ENCODE data around the gene MTFP1. TPM values are rescaled to one million over a fixed set of nuclear protein-coding genes. Genes with fewer than 3 reads are reported as not detected.

The MTFP1 gene
- total and polyA plus RNA-seq, 9 of the 15 experiments (the other 6 are each of a cell fraction or from before 2014, with no cell fraction given): 10.7 to 52.0 (median 30.1) TPM

DNA sequence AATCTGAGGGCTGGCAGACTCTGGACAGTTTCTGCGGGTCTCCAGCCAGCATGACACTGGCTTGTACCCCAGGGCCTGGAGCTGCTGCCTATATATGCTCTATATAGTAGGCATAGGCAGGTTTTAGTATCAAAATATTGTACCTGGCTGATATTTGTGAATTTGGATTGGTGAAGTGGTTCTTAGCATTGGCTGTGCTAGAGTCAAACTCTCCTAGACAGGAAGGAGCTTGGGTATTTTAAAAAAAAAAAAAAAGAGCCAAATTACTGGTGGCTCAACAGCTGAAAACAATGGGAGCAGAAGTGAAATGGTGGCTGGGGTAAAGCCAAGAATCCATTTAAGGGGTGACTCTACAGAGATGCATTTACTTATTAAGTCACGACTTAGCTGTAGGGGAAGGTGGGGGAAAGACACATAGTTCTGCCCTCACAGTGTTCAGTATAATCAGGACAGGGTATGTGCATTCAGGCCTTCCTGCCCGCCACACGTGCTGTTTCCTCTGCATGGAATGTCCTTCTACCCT, 11.0 kb upstream of the MTFP1 start (continued):
- TF ChIP-seq, protein P1, sequence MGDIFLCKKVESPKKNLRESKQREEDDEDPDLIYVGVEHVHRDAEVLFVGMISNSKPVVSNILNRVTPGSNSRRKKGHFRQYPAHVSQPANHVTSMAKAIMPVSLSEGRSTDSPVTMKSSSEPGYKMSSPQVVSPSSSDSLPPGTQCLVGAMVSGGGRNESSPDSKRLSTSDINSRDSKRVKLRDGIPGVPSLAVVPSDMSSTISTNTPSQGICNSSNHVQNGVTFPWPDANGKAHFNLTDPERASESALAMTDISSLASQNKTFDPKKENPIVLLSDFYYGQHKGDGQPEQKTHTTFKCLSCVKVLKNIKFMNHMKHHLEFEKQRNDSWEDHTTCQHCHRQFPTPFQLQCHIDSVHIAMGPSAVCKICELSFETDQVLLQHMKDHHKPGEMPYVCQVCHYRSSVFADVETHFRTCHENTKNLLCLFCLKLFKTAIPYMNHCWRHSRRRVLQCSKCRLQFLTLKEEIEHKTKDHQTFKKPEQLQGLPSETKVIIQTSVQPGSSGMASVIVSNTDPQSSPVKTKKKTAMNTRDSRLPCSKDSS (IDR thresholded peaks at IDR 0.05; ENCODE audit: low read depth, partially characterized antibody): no peak
- TF ChIP-seq, protein P2, sequence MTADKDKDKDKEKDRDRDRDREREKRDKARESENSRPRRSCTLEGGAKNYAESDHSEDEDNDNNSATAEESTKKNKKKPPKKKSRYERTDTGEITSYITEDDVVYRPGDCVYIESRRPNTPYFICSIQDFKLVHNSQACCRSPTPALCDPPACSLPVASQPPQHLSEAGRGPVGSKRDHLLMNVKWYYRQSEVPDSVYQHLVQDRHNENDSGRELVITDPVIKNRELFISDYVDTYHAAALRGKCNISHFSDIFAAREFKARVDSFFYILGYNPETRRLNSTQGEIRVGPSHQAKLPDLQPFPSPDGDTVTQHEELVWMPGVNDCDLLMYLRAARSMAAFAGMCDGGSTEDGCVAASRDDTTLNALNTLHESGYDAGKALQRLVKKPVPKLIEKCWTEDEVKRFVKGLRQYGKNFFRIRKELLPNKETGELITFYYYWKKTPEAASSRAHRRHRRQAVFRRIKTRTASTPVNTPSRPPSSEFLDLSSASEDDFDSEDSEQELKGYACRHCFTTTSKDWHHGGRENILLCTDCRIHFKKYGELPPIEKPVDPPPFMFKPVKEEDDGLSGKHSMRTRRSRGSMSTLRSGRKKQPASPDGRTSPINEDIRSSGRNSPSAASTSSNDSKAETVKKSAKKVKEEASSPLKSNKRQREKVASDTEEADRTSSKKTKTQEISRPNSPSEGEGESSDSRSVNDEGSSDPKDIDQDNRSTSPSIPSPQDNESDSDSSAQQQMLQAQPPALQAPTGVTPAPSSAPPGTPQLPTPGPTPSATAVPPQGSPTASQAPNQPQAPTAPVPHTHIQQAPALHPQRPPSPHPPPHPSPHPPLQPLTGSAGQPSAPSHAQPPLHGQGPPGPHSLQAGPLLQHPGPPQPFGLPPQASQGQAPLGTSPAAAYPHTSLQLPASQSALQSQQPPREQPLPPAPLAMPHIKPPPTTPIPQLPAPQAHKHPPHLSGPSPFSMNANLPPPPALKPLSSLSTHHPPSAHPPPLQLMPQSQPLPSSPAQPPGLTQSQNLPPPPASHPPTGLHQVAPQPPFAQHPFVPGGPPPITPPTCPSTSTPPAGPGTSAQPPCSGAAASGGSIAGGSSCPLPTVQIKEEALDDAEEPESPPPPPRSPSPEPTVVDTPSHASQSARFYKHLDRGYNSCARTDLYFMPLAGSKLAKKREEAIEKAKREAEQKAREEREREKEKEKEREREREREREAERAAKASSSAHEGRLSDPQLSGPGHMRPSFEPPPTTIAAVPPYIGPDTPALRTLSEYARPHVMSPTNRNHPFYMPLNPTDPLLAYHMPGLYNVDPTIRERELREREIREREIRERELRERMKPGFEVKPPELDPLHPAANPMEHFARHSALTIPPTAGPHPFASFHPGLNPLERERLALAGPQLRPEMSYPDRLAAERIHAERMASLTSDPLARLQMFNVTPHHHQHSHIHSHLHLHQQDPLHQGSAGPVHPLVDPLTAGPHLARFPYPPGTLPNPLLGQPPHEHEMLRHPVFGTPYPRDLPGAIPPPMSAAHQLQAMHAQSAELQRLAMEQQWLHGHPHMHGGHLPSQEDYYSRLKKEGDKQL (CRISPR knock-in tag; IDR thresholded peaks at IDR 0.05; ENCODE audit: borderline replicate concordance): no peak
- TF ChIP-seq, protein P3, sequence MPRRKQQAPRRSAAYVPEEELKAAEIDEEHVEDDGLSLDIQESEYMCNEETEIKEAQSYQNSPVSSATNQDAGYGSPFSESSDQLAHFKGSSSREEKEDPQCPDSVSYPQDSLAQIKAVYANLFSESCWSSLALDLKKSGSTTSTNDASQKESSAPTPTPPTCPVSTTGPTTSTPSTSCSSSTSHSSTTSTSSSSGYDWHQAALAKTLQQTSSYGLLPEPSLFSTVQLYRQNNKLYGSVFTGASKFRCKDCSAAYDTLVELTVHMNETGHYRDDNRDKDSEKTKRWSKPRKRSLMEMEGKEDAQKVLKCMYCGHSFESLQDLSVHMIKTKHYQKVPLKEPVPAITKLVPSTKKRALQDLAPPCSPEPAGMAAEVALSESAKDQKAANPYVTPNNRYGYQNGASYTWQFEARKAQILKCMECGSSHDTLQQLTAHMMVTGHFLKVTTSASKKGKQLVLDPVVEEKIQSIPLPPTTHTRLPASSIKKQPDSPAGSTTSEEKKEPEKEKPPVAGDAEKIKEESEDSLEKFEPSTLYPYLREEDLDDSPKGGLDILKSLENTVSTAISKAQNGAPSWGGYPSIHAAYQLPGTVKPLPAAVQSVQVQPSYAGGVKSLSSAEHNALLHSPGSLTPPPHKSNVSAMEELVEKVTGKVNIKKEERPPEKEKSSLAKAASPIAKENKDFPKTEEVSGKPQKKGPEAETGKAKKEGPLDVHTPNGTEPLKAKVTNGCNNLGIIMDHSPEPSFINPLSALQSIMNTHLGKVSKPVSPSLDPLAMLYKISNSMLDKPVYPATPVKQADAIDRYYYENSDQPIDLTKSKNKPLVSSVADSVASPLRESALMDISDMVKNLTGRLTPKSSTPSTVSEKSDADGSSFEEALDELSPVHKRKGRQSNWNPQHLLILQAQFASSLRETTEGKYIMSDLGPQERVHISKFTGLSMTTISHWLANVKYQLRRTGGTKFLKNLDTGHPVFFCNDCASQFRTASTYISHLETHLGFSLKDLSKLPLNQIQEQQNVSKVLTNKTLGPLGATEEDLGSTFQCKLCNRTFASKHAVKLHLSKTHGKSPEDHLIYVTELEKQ (CRISPR knock-in tag; IDR thresholded peaks at IDR 0.05): no peak
- no peak for TF ChIP-seq PML (IDR thresholded peaks at IDR 0.05; ENCODE audit: low read length)
- TF ChIP-seq NFE2L1 (tag; IDR thresholded peaks at IDR 0.05; ENCODE audit: borderline replicate concordance, low read depth): no peak
- TF ChIP-seq SMAD1 (IDR thresholded peaks at IDR 0.05; ENCODE audit: low read depth, low read length, partially characterized antibody): no peak
- no peak for TF ChIP-seq RFX5 (IDR thresholded peaks at IDR 0.05; ENCODE audit: low read depth, low read length)
- TF ChIP-seq ZNF76 (CRISPR knock-in tag; IDR thresholded peaks at IDR 0.05; ENCODE audit: borderline replicate concordance): no peak
- no peak for TF ChIP-seq EP400 (IDR thresholded peaks at IDR 0.05)
- no peak for TF ChIP-seq ZNF644 (tag; IDR thresholded peaks at IDR 0.05; ENCODE audit: low read depth)
- TF ChIP-seq NR2C2 (CRISPR knock-in tag; IDR thresholded peaks at IDR 0.05): no peak
- TF ChIP-seq NR2C2 (tag; IDR thresholded peaks at IDR 0.05): no peak
- TF ChIP-seq, protein P4, sequence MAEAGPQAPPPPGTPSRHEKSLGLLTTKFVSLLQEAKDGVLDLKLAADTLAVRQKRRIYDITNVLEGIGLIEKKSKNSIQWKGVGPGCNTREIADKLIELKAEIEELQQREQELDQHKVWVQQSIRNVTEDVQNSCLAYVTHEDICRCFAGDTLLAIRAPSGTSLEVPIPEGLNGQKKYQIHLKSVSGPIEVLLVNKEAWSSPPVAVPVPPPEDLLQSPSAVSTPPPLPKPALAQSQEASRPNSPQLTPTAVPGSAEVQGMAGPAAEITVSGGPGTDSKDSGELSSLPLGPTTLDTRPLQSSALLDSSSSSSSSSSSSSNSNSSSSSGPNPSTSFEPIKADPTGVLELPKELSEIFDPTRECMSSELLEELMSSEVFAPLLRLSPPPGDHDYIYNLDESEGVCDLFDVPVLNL (CRISPR knock-in tag; IDR thresholded peaks at IDR 0.05; ENCODE audit: low read depth): no peak
